LHCN-M2 (cell line): ENCODE measurements around the gene KATNIP. TPM values are rescaled to one million over a fixed set of nuclear protein-coding genes. Genes with fewer than 3 reads are reported as not detected.

Experiments
- DNase-seq: peaks from one replicate; pipeline ENCODE4 v3.0.0-alpha.2; 2012; ENCODE audit warnings: low read depth
- polyA plus RNA-seq: library from polyadenylated mRNA; unstranded; fragments of >200 nt; gene quantifications from one replicate; pipeline ENCODE4 v1.2.1, GENCODE V29; 2012; ENCODE audit warnings: missing spikeins
- total RNA-seq: library from RNA; depleted of rRNA; stranded (reverse); fragments of >200 nt; gene quantifications from 2 replicates; pipeline ENCODE4 v1.2.3, GENCODE V29; 2014; rRNA removed

KATNIP gene
- 8.6 and 11.7 TPM in 2 replicates for total RNA-seq
- 9.6 TPM for polyA plus RNA-seq

DNA sequence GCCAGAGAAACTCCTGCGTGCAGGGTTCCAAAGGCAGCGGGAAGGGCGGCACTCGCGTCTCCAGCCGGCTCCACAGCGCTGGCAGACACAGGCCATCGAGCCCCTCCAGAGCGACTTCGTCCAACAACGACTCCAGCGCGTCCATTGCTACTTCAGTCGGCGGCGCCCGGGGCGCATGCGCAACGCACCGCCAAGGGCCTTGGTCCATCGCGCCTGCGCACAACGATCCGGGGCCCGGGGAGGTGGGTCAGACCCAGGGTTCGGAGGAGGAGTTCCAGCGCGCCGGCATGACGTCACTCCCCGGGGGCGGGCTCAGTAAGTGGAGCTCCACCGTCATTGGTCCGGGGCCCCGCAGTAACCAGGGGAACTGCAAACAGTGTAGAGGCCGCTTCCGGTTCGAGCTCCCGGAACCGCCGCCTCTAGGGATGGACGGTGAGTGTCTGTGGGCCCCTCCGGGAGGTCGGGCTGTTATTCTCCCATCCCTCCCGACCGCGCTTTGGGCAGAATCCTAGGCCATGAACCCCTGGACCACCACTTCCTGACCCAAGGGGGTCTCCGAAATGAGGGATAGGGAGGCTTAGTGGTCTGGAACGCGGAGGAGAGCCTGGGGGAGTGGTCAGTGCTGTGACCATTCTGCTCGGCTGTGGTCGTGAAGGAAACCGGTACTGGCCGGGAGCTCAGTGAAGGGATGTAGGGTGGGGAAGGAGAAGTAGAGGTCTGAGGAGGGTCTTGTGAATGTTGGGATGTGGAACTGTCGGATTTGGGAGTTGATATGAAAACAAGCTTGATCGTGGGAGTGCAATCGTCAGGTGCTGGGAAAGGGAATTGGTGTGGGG lies at the start of gene KATNIP, which contains the start of gene GTF3C1:
KATNIP (plus strand) TSS at position 399 of the 836 bp plus-strand sequence; CDS start at position 426, 27 bp downstream.
GTF3C1 (minus strand) TSS at position 168 of the 836 bp plus-strand sequence; CDS start at position 145, 23 bp downstream.
- DNase-seq, result peak; percentile 98

DNA sequence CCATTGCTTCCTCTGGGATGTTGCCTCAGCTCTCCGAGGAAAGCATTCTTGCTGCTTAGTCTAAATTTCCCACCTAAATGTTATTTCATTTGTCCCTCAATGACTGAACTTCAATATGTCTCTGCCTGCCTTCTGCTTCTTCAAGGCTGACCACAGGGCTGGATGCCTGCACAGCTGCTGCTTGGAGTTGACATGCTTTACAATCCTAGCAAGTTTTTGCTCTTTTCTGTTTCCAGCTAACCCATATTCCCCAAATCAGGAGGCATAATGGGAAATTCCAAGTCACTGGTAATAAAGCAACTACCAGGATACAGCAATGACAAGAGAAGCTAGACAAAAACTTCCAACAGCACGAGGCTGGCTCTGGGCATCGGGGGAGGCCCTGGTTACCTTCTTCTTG lies 49.1 kb upstream of the KATNIP start:
- DNase-seq, result no peak

DNA sequence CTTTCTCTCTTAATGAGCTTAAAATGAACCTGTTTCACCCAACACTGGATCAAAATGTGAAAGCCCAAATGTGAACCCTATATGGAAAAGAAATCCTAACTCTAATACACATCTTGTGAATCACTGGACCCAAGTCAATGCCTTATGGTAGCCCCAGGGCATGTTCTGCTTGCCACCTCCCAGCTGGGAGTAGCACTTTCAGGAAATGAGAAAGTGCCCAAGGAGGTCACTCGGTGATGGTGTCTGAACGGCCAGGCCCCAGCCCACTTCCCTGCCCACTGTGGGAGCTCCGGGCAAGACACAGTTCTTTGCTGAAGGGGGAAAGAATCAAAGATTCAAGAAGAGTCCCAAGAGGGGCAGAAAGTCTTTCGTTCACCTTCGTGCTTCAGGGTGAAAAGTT lies 46.3 kb upstream of the KATNIP start:
- DNase-seq, result no peak

DNA sequence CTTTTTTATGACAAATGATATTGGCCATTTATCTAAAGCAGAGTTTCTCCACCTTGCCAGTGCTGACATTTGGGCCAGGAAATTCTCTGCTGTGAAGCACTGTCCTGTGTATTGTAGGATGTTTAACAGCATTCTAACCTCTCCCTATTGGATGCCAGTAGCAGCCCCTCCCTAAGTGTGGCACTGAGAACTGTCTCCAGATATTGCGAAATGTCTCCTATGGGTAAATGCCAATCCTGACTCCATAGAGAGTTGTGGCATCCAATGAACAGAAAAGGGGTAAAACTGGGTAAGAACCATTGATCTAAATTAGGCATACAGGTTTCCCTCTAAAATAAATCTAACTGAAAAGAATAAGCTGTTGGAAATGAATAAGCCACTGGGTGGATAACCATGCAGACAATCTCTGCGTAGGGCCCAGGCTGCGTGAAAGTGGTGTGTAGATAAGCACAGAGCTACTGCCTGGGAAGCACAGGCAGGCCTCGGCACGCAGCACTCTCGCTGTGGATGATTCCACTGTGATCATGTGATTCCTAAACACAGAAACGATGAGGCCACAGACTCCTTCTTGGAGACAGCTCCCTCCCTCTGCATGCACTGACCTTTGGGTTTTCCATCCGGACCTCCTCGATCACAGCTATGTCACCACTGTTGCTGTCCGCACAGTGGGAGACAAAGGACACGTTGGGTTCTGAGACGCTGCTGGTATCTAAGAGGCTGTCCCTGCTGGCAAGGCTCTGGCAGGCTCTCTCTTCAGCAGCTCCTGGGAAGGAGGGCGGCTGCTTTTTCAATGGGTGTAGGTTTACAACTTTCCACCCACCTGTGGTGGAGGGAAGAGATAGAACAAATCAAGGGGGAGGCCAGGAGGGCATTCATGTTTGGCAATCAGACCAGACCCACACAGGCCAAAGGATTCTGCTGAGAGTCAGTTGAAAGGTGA lies 44.4 kb upstream of the KATNIP start:
- DNase-seq, result peak; percentile 7

DNA sequence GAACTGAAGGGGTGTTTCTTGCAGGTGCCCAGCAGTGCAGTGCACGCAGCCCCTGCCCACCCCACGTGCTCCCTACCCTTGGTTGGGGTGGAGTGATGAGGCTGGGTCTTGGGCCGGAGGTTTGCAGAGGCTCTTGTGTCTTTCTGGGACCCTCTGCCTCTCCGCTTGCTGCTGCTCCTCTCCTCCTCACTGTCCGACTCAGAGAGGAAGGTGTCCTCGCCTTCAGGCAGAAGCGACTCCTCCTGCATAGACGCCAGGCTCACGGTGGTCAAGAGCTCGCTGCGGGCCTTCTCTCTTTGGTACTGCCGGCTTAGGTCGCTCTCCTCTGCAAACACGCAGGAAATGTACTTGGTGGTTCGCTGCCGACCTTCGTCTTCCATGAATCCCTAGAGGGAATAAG lies 43.2 kb upstream of the KATNIP start:
- DNase-seq, result no peak

DNA sequence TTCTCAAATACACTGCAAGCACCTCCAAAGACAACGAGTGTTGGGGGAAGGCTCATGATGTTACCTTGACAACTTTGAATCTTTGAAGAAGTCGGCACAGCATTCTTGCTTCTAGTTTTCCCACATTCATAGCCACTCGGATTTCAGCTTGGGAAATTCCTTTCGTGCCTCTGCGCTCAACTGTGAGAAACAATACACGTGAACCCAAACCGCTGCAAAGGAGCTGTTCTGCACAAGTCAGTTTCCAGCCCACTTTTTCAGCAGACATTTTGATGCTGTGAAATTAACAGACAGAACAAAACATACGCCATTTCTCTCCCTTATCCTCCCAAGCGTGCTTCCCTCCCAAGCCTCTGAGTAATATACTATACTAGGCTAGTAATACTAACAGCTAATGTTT lies 41.5 kb upstream of the KATNIP start:
- no peak for DNase-seq

DNA sequence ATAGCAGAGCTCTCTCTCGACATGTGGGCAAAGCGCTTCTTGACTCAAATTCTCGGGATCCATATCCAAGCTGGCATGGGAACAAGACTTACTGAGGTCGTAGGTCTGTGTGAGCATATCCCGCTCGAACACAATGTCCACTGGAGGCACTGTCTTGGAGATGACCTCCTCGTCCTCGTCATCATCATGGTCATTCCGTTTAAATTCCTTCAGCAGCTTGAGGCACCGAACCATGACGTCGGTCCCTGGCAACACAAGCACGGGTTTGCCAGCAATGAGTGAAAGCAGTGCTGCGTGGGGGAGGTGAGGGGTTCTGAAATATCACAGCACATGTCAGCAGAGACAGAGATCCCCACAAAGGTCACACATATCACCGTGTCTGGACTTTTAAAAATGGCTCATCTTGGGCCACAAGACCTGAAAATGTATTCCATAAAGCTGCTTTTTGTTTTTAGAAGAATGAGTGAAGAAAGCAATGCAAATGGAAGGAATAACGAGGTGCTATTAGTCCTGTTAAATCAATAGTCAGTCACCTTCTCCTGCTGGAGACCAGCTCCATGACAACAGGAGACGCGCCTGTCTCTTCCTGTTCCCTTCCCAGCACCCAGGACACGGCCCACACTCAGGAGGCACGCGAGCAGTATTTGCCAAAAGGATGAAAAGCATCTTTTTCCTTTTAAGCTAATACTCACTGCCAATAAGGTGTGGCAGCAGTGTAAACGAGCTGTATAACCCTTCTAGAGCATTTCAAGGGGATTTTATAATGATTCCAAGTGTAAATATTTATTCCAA lies 38.1 kb upstream of the KATNIP start:
- DNase-seq, result no peak

DNA sequence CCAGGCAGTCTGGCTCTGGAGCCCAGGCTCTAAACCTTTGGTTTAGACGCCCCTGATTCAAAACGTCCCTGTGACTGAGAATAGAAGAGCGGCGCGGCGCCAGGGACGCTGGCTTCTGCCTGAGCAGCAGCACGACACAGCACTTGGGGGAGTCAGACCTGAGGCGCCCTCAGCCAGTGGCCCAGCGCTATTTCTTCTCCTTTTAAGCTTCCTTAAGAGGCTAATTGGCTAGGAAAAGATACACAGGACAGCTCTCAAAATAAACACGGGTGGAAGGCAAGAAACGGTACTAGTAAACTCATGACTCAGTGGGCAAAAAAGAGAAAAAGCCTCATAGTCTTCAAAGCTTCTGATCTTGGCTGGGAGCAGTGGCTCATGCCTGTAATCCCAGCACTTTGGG lies 35.1 kb upstream of the KATNIP start:
- no peak for DNase-seq

DNA sequence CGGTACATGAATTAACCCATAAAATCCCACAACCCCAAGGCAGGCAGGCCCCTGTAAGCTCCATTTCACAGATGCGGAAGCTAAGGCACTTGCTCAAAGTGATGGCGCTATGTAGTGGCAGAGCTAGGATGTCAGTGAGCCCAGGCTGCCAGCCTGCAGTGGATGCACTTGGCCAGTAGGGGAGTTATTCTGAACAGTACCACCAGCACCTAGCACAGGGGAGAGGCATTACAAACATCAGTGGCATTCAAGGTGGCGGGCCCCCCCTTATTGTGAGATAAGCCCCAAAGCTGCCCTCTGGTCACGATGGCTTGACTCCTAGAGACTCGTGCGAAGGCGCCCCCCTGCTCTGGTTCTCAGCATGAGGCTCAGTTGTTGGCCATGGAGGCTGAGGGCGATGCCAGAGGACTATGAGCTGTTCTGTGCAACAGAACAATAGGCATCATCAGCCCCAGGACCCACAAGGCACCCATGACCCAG lies 34.0 kb upstream of the KATNIP start:
- DNase-seq, result peak; percentile 19

DNA sequence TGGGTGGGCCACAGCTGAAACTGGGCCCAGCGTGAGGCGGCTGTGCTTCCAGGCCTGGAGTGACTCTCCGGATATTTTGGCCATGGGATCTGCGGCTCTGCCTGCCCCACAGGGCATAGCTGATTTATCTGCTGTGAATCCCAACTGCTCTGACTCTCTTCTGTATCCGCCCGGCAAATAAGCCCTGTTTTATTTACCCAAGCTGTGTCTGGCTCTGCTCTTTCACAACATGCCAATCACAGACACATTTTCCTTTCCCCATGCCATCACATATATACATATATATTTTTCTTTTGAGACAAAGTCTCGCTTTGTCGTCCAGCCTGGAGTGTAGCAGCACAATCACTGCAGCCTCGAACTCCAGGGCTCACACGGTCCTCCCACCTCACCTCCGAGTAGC lies 33.6 kb upstream of the KATNIP start:
- DNase-seq, result no peak

DNA sequence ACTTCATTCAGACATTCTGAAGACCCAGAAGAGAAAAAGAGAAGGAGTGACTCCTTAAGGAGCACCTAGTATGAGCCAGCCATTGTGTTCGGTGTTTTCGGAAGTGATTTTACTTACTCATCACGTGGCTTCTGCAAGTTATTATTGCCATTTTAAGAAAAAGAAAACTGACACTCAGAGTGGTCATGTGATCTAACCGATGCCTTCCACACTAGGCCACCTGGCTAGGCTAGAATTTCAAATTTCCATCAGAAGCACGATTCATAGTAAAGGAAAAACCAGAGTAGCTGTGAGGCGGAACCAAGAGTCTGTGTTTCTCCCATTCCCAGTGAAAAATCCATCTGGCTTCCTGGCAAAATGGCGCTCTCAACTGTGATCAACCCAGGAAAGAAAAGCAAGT lies 32.3 kb upstream of the KATNIP start:
- DNase-seq, result peak; percentile 43

DNA sequence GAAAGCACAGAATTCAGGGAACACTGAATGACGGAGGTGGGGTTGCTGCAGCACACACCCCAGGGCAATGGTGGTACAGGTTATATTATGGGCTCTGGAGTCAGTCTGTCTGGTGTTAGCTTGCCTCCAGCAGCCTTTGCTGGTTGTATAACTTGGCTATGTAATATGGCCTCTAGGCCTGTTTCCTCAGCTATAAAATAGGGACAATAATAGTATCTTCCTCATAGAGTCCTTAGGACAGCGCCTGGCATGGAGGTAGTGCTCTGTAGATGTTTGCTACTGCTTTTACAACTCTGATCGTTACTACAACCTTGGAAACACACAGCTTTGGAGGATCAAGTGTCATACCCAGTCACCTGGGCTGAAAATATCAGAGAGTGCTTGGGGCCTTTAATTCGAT lies 31.7 kb upstream of the KATNIP start:
- no peak for DNase-seq

DNA sequence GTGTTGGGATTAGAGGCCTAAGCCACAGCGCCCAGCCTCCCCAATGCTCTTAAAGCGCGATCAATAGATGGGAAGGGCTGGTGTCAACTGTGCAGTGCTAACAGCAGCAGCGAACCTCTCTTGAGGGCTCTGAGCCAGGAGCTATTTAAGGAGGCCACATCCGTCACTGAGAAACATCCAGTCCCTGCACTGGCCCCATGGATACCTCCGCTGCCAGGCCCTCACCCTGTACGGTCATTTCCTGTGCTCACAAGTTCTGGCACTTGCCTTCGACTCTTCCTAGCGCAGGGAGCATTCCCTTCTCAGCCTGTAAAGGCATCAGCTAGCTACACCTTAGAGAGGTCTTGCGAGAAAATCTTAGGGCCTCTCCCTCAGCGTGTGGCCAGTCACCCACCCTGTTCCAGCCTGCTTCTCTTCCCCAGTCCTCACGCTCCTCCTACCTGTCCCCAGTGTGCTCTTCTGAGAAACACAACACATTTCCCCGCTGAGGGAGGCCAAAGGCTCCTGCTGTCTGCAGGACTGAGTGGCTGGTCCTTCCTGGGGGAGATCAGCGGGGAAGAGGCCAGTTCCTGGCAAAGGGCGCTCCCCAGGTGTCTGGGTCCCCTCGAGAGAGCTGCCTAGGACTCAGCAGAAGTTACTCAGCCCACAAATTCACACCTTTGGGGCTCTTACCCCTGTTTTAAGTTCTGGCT lies 28.8 kb upstream of the KATNIP start:
- DNase-seq, result no peak

DNA sequence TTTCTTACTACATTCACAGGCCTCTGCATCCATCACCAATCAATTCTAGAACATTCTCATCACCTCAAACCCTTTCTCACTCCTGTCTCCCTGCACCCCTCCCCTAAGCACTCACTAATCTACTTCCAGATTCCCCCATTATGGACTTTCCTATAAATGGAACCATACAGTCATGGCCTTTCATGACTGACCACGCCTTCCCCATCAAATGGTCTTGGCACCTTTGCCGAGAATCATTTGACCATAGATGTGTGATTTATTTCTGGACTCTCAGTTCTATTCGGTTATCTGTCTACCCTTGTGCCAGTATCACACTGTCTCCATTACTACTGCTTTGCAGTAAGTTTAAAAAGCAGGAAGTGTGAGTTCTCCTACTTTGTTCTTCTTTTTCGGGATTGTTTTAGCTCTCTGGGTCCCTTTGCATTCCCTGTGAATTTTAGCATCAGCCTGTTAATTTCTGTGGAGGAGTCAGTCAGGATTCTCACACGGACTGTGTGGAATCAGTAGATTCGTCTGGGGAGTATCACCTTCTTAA lies 27.7 kb upstream of the KATNIP start:
- no peak for DNase-seq

DNA sequence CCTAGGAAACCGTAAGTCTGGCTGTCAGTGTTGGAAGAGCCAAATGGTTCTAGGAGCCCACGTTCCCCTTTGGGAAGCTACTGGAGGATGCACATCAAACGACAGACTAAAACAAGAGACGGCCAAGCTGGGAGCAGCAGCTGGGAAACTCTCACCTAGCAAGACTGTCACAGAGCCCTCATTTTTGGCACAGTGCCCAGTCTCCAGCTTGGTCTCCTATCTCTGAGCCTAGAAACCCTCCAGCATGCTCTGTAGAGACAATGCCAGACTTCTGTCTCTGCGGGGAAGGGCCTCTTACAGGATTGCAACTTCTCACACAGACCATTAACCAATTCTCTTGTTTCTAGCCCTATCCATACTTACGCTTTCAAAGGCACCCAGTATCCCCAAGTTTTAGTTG lies 23.8 kb upstream of the KATNIP start:
- no peak for DNase-seq

DNA sequence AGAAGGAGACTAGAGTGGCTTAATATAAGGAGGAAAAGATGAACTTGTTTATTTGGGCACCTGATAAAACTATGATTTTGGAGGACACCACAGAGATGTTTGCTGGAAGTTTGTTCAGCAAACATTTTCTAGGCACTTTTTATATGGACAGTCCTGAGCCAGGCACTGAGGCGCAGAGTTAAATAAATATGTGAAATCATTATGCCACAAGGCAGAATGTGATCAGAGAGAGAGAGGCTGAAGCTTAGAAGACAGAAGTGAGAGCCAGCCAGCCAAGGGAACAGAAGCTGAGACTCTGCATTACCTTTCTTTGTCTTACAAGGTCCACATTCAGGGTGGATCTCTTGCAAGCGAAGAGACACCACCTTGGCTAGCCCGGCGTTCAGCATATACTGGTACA lies 21.6 kb upstream of the KATNIP start:
- DNase-seq, result no peak

DNA sequence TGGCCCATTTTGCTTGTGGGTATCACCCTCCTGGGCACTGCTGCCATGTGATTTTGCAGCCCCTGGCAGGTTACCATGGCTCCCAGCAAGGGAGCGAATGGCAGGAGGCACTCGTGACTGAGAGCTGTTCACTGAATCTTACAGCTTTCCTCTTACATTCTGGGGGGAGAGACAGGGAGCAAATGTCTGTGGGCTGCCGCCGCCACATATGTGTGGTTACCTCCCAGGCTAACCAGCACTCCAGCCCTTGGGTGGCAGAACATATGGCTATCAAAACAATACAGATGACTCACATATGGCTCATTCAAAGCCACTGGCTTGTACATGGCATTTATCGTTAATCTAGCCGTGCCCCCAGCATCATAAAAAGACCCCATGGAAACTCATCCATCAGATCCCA lies 20.0 kb upstream of the KATNIP start:
- peak; percentile 92 for DNase-seq

DNA sequence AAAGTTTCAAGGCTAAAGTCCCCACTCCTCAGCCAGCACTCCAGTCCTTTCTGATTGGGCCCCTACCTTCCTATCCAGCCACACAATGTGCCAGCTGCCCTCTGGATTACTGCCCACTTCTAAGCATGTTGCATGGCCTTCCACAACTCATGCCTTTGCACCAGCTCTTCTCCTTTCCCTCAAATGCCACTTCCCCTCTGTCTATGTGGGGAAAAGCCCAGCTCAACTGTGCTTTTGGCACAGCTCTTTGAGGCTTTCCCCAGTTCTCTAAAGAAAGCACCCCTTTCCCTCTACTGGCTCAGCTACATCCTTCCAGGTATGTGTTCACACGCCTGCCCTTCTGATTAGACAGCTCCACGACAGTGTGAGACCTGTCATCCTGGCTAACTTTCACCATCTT lies 18.8 kb upstream of the KATNIP start:
- no peak for DNase-seq

DNA sequence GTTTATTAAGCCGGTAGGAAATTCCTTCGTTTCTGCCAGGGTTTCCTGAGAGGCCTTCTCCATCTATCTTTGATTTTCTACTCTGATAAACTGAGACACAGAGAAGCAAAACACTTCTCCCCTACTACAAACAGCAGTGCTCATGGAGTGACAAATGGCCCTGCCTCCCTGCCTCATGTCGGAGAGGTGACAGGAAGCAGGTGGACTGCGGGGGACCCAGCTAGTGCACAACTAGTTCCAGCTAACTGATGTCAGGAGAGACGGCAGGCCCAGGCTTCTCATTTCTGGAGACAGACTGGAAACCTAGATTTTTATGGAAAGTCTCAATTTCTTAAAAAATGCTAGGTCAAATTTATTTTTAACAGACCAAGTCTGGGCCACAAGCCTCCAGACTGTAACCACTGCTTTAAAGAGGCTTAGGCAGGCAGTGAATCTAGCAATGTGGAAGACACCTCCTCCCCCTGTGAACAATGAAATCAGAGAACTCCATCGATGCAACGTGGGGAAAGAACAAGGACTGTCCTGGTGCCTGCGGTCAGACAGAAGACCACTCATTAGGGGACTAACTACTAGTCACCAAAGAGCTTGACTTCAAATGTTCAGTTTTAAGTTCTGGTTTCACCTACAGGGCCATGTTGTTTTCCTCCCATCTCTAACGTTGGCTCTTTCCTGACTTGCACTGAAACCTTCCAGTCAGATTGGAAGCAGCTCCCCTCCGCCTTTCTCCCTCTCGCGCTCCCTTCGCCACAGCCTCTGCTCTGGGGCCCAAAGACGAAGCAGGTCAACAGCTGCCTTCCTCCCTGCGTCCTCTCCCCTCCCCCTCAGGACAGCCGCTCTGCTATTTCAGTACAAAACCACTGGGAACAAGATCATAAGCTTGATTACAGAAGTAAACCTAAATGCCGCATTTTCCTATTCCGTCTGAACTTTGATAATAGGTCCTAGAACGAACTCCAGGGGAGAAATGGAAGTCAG lies 17.8 kb upstream of the KATNIP start:
- DNase-seq, result no peak
